Psoas muscle (tissue), 8 donors: ENCODE measurements around the gene POLR2C. TPM values are rescaled to one million over a fixed set of nuclear protein-coding genes. Genes with fewer than 3 reads are reported as not detected.

ENCODE experiments used
- ATAC-seq, 4 donors: fragments of 200-7000 bp; cut with Tn5 transposase; one replicate each; pipeline ENCODE4 v1.9.1; 2020; ENCODE audit warnings: moderate library complexity in 3 of 4, mild to moderate bottlenecking in 2 of 4
- DNase-seq, 2 donors: peaks; one replicate each; pipeline ENCODE4 v3.0.0-alpha.2; 2020
- H3K27ac ChIP-seq: fragments of 200-600 bp; one replicate; pipeline ENCODE4 v1.8.0; 2022
- H3K27me3 ChIP-seq, 3 donors: fragments of 200-600 bp in 1 of 3; one replicate each; pipeline versions ENCODE4 v1.6.1 to v1.8.0; 2013 to 2022; ENCODE audit warnings: low read length in 2 of 3, mild to moderate bottlenecking in 2 of 3, moderate library complexity in 1 of 3; ENCODE audit not compliant: insufficient read depth in 3 of 3
- H3K36me3 ChIP-seq, 2 donors: fragments of 200-600 bp in 1 of 2; one replicate each; pipeline versions ENCODE4 v1.6.1 to v1.8.0; 2013 to 2022; ENCODE audit warnings: low read depth in 1 of 2, mild to moderate bottlenecking in 1 of 2, moderate library complexity in 1 of 2; ENCODE audit not compliant: insufficient read depth in 1 of 2
- H3K4me1 ChIP-seq: fragments of 200-600 bp; one replicate; pipeline ENCODE4 v1.8.0; 2022
- H3K4me3 ChIP-seq: fragments of 200-600 bp; one replicate; pipeline ENCODE4 v1.8.0; 2022; ENCODE audit warnings: mild to moderate bottlenecking
- H3K9me3 ChIP-seq: fragments of 200-600 bp; one replicate; pipeline ENCODE4 v1.8.0; 2022
- WGBS, 3 donors: extraction: QIAGEN DNeasy Blood & Tissue Kit; methylation state at CpG; one replicate each; pipeline versions ENCODE4 v1.1.6 to v1.1.7; 2013; 5-methylcytosine and 5-hydroxymethylcytosine counted together
- intact Hi-C, 2 donors: fragments of 100-400 bp; cut with DNase I; formaldehyde crosslinking; loops; one replicate each; pipeline versions ENCODE4 v1.11.0 to v1.14.2; 2022
- polyA plus RNA-seq, 3 donors: library from polyadenylated mRNA; stranded (reverse); fragments of 200-250 nt; gene quantifications; one replicate each; pipeline ENCODE4 v1.2.3, GENCODE V29; 2013
- total RNA-seq, 4 donors: library from RNA; stranded (reverse); fragmentation: NEBNext Ultra II Directional in 2 of 4; extraction: Animal tissue kit (Norgen Biotek cat#: 25700) in 2 of 4; gene quantifications; one replicate each; pipeline versions ENCODE4 v1.2.1 to v1.2.4, GENCODE V29; 2021 to 2023
- TF ChIP-seq, protein P1 (sequence below): fragments of 200-600 bp; IDR thresholded peaks from one replicate; pipeline ENCODE4 v1.8.0; 2022; ENCODE audit warnings: antibody characterized with exemption
- donor health status: healthy with polysubstance abuse.
- donor health status: DM: no; HTN: no; CAD: no; lungs with moderate emphysema.
- donor health status: Bipolar disorder and iron deficiency.
- donor health status: healthy.
- donor health status: DM: yes; HTN: yes; CAD: no.
- donor health status: DM: no; HTN: no; CAD: no.
- donor health status: DM: no; HTN: no; CAD: no.
- donor health status: DM: yes; HTN: yes; CAD: no.

POLR2C gene
- total and polyA plus RNA-seq, 7 donors: 45.1 to 97.1 (median 57.0) TPM

- no peak for DNase-seq
- no peak overlapping the region for H3K27ac ChIP-seq
- TF ChIP-seq, protein P1, sequence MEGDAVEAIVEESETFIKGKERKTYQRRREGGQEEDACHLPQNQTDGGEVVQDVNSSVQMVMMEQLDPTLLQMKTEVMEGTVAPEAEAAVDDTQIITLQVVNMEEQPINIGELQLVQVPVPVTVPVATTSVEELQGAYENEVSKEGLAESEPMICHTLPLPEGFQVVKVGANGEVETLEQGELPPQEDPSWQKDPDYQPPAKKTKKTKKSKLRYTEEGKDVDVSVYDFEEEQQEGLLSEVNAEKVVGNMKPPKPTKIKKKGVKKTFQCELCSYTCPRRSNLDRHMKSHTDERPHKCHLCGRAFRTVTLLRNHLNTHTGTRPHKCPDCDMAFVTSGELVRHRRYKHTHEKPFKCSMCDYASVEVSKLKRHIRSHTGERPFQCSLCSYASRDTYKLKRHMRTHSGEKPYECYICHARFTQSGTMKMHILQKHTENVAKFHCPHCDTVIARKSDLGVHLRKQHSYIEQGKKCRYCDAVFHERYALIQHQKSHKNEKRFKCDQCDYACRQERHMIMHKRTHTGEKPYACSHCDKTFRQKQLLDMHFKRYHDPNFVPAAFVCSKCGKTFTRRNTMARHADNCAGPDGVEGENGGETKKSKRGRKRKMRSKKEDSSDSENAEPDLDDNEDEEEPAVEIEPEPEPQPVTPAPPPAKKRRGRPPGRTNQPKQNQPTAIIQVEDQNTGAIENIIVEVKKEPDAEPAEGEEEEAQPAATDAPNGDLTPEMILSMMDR: no peak
- H3K36me3 ChIP-seq: peaks cover 0 to 10% of the 10 kb centered on the region in 2 donors
- H3K9me3 ChIP-seq: no peaks in the 10 kb centered on the region
- no peaks in the 10 kb centered on the region for H3K4me1 ChIP-seq
- WGBS, 3 donors: 80 to 86% (median 84%) methylated on average over 9 to 10 of the region's 10 CpGs
- ATAC-seq: no peak
- H3K4me3 ChIP-seq: no peak overlapping the region
- intact Hi-C loops: loop anchor here in 1 of 2 donors (5.0 kb wide), 2 partner anchors 39 to 99 kb away; no protein-coding TSS in a partner anchor
- no peaks in the 10 kb centered on the region for H3K27me3 ChIP-seq
Measured at GRCh38 chr16:57516176-57516725, 53.8 kb downstream of the POLR2C start.

DNA sequence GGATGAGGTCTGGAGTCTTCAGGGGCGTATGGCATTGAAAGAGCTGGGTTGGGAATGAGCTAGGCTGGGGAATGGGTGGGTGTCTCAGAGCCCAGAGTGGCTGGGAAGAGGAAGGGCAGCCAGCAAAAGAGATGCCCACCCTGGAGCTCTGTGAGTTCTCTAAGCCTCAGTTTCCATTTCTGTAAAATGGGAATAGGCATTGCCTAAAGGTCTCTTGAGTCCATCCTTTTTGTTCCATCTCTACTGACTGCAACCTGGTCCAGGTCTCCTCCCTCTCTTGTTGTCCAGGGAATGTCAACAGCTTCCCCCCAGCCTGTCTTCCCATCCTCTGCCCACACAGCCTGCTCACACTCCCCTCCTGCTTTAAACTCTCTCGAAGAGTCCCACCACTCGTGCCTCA lies 54.3 kb downstream of the POLR2C start:
- intact Hi-C loops: loop anchor here in 1 of 2 donors (5.0 kb wide), 2 partner anchors 39 to 99 kb away; no protein-coding TSS in a partner anchor
- WGBS, 3 donors: 86 to 94% (median 91%) methylated on average over 3 of the region's 3 CpGs
- H3K36me3 ChIP-seq: peaks cover 0 to 10% of the 10 kb centered on the region in 2 donors

GRCh38 chr16:57517397-57518367 lies 55.2 kb downstream of the POLR2C start:
- 84 to 92% (median 90%) methylated on average over 29 to 31 of the region's 31 CpGs for WGBS, 3 donors
- TF ChIP-seq, protein P1: no peak
- DNase-seq (no peak), ATAC-seq (no peak)
- intact Hi-C loops: loop anchor here (2.0 to 5.0 kb wide), 4 partner anchors 40 to 217 kb away; no protein-coding TSS in a partner anchor
- Histone ChIP-seq H3K36me3 (peaks cover 0 to 10% of the 10 kb centered on the region in 2 donors), H3K4me3 (no peak overlapping the region), H3K9me3 (no peaks in the 10 kb centered on the region), H3K27me3 (no peaks in the 10 kb centered on the region), H3K4me1 (no peaks in the 10 kb centered on the region), H3K27ac (no peak overlapping the region)

More for the DNA sequence above, 54.3 kb downstream of the POLR2C start:
- DNase-seq (no peak), ATAC-seq (no peak)
- TF ChIP-seq, protein P1: no peak
- H3K4me1 ChIP-seq: no peaks in the 10 kb centered on the region
- H3K9me3 ChIP-seq: no peaks in the 10 kb centered on the region
- H3K27ac ChIP-seq: no peak overlapping the region
- H3K27me3 ChIP-seq: no peaks in the 10 kb centered on the region
- H3K4me3 ChIP-seq: no peak overlapping the region

GRCh38 chr16:57518520-57518919 lies 56.0 kb downstream of the POLR2C start:
- no peak overlapping the region for H3K27ac ChIP-seq
- ATAC-seq: no peak
- no peaks in the 10 kb centered on the region for H3K27me3 ChIP-seq
- 86 to 93% (median 93%) methylated on average over 13 of the region's 13 CpGs for WGBS, 3 donors
- peaks cover 0 to 10% of the 10 kb centered on the region in 2 donors for H3K36me3 ChIP-seq
- no peaks in the 10 kb centered on the region for H3K4me1 ChIP-seq
- intact Hi-C loops: loop anchor here (2.0 to 5.0 kb wide), 4 partner anchors 41 to 218 kb away; no protein-coding TSS in a partner anchor
- no peak for DNase-seq
- TF ChIP-seq, protein P1: no peak
- no peaks in the 10 kb centered on the region for H3K9me3 ChIP-seq
- no peak overlapping the region for H3K4me3 ChIP-seq
